K562 (cell line): ENCODE results near the gene ANKRD34A. TPM values are rescaled to one million over a fixed set of nuclear protein-coding genes. Genes with fewer than 3 reads are reported as not detected.

ENCODE experiments used
- ATAC-seq: fragments of 200-7000 bp; cut with Tn5 transposase; 3 replicates; pipeline ENCODE4 v1.9.1; 2020; ENCODE audit warnings: moderate library complexity
- BruUV-seq: library from RNA; stranded (reverse); fragments of 400-500 nt; replicated peaks from 2 replicates; lab custom pipeline; 2021; lab: Mats Ljungman, UMichigan
- CTCF ChIA-PET: fragments of 300-600 bp; formaldehyde crosslinking; extraction: SDS; loops from one replicate; lab custom pipeline; 2021; ENCODE audit warnings: low intra/inter-chr PET ratio; lab: Yijun Ruan, JAX
- POLR2A ChIA-PET: fragments of 300-600, 350-650 bp; sonication (Branson Sonifier 250); formaldehyde crosslinking; extraction: SDS; loops from one replicate; lab custom pipeline; 2021; ENCODE audit warnings: antibody characterized with exemption, inconsistent platforms; lab: Yijun Ruan, JAX
- DNase-seq, 4 experiments: peaks; one replicate each; pipeline versions ENCODE4 v3.0.0 to v3.0.0-alpha.2; 2011 to 2018; ENCODE audit warnings: low spot score in 3 of 4, mixed read lengths in 3 of 4; ENCODE audit errors: extremely low read depth in 1 of 4
- FAIRE-seq: peaks from 2 replicates; lab custom pipeline; 2011; peaks lifted over from hg19 to GRCh38; lab: Jason Lieb, UNC
- H2AFZ ChIP-seq: 2 replicates; pipeline ENCODE4 v1.6.0; 2011; ENCODE audit warnings: low read depth, low read length, control low read depth, inconsistent platforms
- H3K27ac ChIP-seq: fragments of 200-600 bp; 3 replicates; pipeline ENCODE4 v1.8.0; 2011; ENCODE audit warnings: low read depth, mild to moderate bottlenecking, control low read depth, inconsistent platforms, low read length, moderate library complexity, mixed read lengths; ENCODE audit errors: extremely low read depth
- H3K27me3 ChIP-seq, 2 experiments: fragments of 300-600 bp in 1 of 2; 2 replicates in 1 of 2; 3 replicates in 1 of 2; pipeline versions ENCODE4 v1.6.0 to v1.8.0; 2011; ENCODE audit warnings: inconsistent platforms in 2 of 2, low read length in 2 of 2, mild to moderate bottlenecking in 1 of 2, mixed read lengths in 1 of 2, moderate library complexity in 1 of 2; ENCODE audit not compliant: control insufficient read depth in 2 of 2, insufficient read depth in 2 of 2
- H3K36me3 ChIP-seq: fragments of 300-600 bp; 3 replicates; pipeline ENCODE4 v1.8.0; 2011; ENCODE audit warnings: mild to moderate bottlenecking, low read length, inconsistent platforms; ENCODE audit not compliant: control insufficient read depth, insufficient read depth
- H3K4me1 ChIP-seq, 2 experiments: fragments of 200-600 bp in 1 of 2; replicated peaks in 1 of 2; 2 replicates in 1 of 2; 3 replicates in 1 of 2; pipeline versions ENCODE4 v1.5.1 to v1.8.0; 2011; ENCODE audit warnings: inconsistent platforms in 2 of 2, low read length in 2 of 2, mild to moderate bottlenecking in 1 of 2, mixed read lengths in 1 of 2, moderate library complexity in 1 of 2; ENCODE audit not compliant: control insufficient read depth in 2 of 2, insufficient read depth in 2 of 2
- H3K4me2 ChIP-seq: 2 replicates; pipeline ENCODE4 v1.6.1; 2011; ENCODE audit warnings: low read length, control low read depth, inconsistent platforms, mixed read lengths; ENCODE audit not compliant: insufficient read depth
- H3K4me3 ChIP-seq: fragments of 200-600 bp; sonication (generic), shearing (Covaris generic); 2 replicates; pipeline ENCODE4 v1.5.1; 2016; ENCODE audit warnings: control low read depth, inconsistent platforms
- H3K79me2 ChIP-seq: fragments of 200-600 bp; 3 replicates; pipeline ENCODE4 v1.8.0; 2011; ENCODE audit warnings: low read length, inconsistent platforms; ENCODE audit not compliant: control insufficient read depth, insufficient read depth
- H3K9ac ChIP-seq, 2 experiments: 2 replicates each; pipeline versions ENCODE4 v1.6.0 to v1.6.1; 2011; ENCODE audit warnings: low read depth in 2 of 2, low read length in 2 of 2, control low read depth in 1 of 2, inconsistent platforms in 1 of 2, mild to moderate bottlenecking in 1 of 2, mixed read lengths in 1 of 2; ENCODE audit not compliant: insufficient read depth in 1 of 2
- H3K9me1 ChIP-seq: one replicate; pipeline ENCODE4 v1.6.0; 2011; ENCODE audit warnings: inconsistent platforms, mild to moderate bottlenecking, low read length, moderate library complexity; ENCODE audit not compliant: control insufficient read depth, insufficient read depth
- H3K9me3 ChIP-seq: replicated peaks from 2 replicates; pipeline ENCODE4 v1.5.1; 2011; ENCODE audit warnings: low read depth, low read length, inconsistent platforms; ENCODE audit not compliant: control insufficient read depth, insufficient read depth
- H4K20me1 ChIP-seq: replicated peaks from 2 replicates; pipeline ENCODE4 v1.6.1; 2011; ENCODE audit warnings: low read length, inconsistent platforms, mixed read lengths; ENCODE audit not compliant: control insufficient read depth, insufficient read depth
- ARNT ChIP-seq, 2 experiments: fragments of 450-650 bp; IDR thresholded peaks; 2 replicates each; pipeline ENCODE4 v1.6.1; 2016; ENCODE audit warnings: mild to moderate bottlenecking in 1 of 2
- BACH1 ChIP-seq: fragments of 200-800 bp; sonication (Bioruptor generic); IDR thresholded peaks from 2 replicates; pipeline ENCODE4 v1.6.1; 2016; ENCODE audit warnings: missing genetic modification characterization, missing compliant biosample characterization
- CAMTA2 ChIP-seq: fragments of 250-450 bp; sonication (Bioruptor Pico); conservative IDR thresholded peaks from 2 replicates; pipeline ENCODE4 v1.5.1; 2022
- CBFA2T3 ChIP-seq: fragments of 450-650 bp; IDR thresholded peaks from 2 replicates; pipeline ENCODE4 v1.6.1; 2017
- CEBPZ ChIP-seq: fragments of 150-350 bp; IDR thresholded peaks from 2 replicates; pipeline ENCODE4 v1.6.1; 2014; ENCODE audit warnings: low read depth, mild to moderate bottlenecking, low read length, borderline replicate concordance
- CHCHD3 ChIP-seq: fragments of 250-450 bp; sonication (Bioruptor Pico); IDR thresholded peaks from 2 replicates; pipeline ENCODE4 v2.1.2; 2022; ENCODE audit warnings: mild to moderate bottlenecking
- JUNB ChIP-seq: fragments of 450-650 bp; formaldehyde crosslinking; conservative IDR thresholded peaks from 2 replicates; pipeline ENCODE4 v1.4.0; 2020; ENCODE audit warnings: mild to moderate bottlenecking
- OTX1 ChIP-seq: fragments of 450-650 bp; formaldehyde crosslinking; IDR thresholded peaks from 2 replicates; pipeline ENCODE4 v1.4.0; 2022; ENCODE audit warnings: mild to moderate bottlenecking
- PHF20 ChIP-seq: fragments of 450-650 bp; IDR thresholded peaks from 2 replicates; pipeline ENCODE4 v1.6.1; 2018; ENCODE audit not compliant: partially characterized antibody
- RBM25 ChIP-seq: fragments of 200-400 bp; formaldehyde crosslinking; IDR thresholded peaks from 2 replicates; pipeline ENCODE4 v1.6.1; 2018; ENCODE audit warnings: low read length, low read depth, moderate library complexity; ENCODE audit not compliant: severe bottlenecking
- SAFB2 ChIP-seq: fragments of 200-400 bp; formaldehyde crosslinking; IDR thresholded peaks from 2 replicates; pipeline ENCODE4 v1.6.1; 2018; ENCODE audit warnings: borderline replicate concordance, low read length, low read depth, moderate library complexity; ENCODE audit not compliant: severe bottlenecking
- SETDB1 ChIP-seq: IDR thresholded peaks from one replicate; pipeline ENCODE4 v1.6.1; 2012; ENCODE audit warnings: low read length, control low read depth, inconsistent platforms
- STAT5B ChIP-seq: fragments of 250-450 bp; sonication (Bioruptor Pico); IDR thresholded peaks from 2 replicates; pipeline ENCODE4 v1.8.0; 2021; ENCODE audit warnings: mild to moderate bottlenecking, inconsistent platforms
- TRIM24 ChIP-seq, 2 experiments: fragments of 450-650 bp; IDR thresholded peaks; 2 replicates each; pipeline ENCODE4 v1.6.1; 2016
- ZFX ChIP-seq: sonication (generic); formaldehyde crosslinking; IDR thresholded peaks from 2 replicates; pipeline ENCODE4 v1.8.0; 2022; ENCODE audit warnings: mild to moderate bottlenecking, missing genetic modification reagents, moderate library complexity
- ZKSCAN1 ChIP-seq: fragments of 150-350 bp; IDR thresholded peaks from 2 replicates; pipeline ENCODE4 v1.6.1; 2016; ENCODE audit warnings: low read depth, low read length
- ZNF57 ChIP-seq: fragments of 450-650 bp; formaldehyde crosslinking; IDR thresholded peaks from 2 replicates; pipeline ENCODE4 v1.4.0; 2020; ENCODE audit warnings: mild to moderate bottlenecking, moderate library complexity
- ZNF79 ChIP-seq: fragments of 250-450 bp; sonication (Bioruptor Pico); IDR thresholded peaks from 2 replicates; pipeline ENCODE4 v1.4.0; 2020; ENCODE audit warnings: low read depth, mild to moderate bottlenecking, moderate library complexity
- WGBS: fragments of 100-300 bp; shearing (Covaris generic); methylation state at CpG from one replicate; pipeline ENCODE4 v1.1.6; 2016; ENCODE audit warnings: low coverage, mixed read lengths; ENCODE audit not compliant: insufficient coverage; ENCODE audit errors: missing lambda C conversion rate; 5-methylcytosine and 5-hydroxymethylcytosine counted together
- in situ Hi-C: fragments of 300-500 bp; cut with MboI; formaldehyde crosslinking; loops from 4 replicates; pipeline ENCODE4 v1.15.0; 2018; ENCODE audit warnings: inconsistent platforms, mixed read lengths
- intact Hi-C: fragments of 100-400 bp; cut with micrococcal nuclease; formaldehyde crosslinking; loops from 2 replicates; pipeline ENCODE4 v1.14.2; 2022
- polyA plus RNA-seq, 8 experiments: library from polyadenylated mRNA; depleted of rRNA in 4 of 8; stranded (reverse) in 5 of 8; unstranded in 3 of 8; fragments of >200 nt; fragmentation: Nextera tagmentation in 2 of 8; fragmentation: Illumina TruSeq in 1 of 8; extraction: Ambion mirVana in 2 of 8; extraction: Trizol in 1 of 8; gene quantifications; 2 replicates each; pipeline versions ENCODE4 v1.2.1 to v1.2.3, GENCODE V29; 2011 to 2014; ENCODE audit warnings: inconsistent platforms in 1 of 8, missing spikeins in 1 of 8
- total RNA-seq, 7 experiments: library from RNA; depleted of rRNA in 6 of 7; stranded (reverse); fragments of >200 nt in 6 of 7; fragmentation: Illumina TruSeq in 2 of 7; extraction: Trizol in 2 of 7; gene quantifications; 2 replicates each; pipeline versions ENCODE4 v1.2.1 to v1.2.3, GENCODE V29; 2011 to 2021; ENCODE audit warnings: low replicate concordance in 1 of 7
- TF ChIP-seq, protein P1 (sequence below): fragments of 450-650 bp; IDR thresholded peaks from 2 replicates; pipeline ENCODE4 v1.6.1; 2014; ENCODE audit warnings: low read depth, mild to moderate bottlenecking, moderate library complexity, borderline replicate concordance

The ANKRD34A gene
- total and polyA plus RNA-seq, 9 of the 15 experiments (the other 6 are each of a cell fraction or from before 2014, with no cell fraction given) = 0.06 to 1.6 (median 0.43) TPM

DNA sequence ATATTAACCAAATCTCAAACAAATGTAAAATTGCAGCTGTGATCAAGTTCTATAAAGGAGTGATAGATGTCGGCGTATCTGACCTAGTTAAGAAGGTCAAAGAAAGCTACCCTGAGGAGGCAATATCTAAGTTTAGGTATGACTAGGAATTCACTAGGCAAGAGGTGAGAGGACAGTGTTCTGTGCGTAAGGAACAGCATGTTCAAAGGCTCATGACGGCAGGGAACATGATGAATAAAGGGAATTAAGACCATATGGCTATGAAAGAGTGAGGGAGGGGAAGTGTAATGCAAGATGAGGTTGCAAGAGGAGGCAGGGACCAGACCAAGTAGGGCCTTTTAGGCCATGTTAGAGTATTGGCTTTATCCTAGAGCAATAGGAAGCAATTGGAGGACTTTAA is 15.2 kb downstream of the ANKRD34A start:
- POLR2A ChIA-PET = interaction anchor here (0.6 to 1.0 kb wide), 3 partner anchors 9 to 58 kb away, joined by 3 to 7 read pairs (median 4); partner anchors contain the start of genes LIX1L and RBM8A
- 80% methylated on average over 4 of the region's 4 CpGs for WGBS
- no peak overlapping the region for H3K4me3 ChIP-seq
- CTCF ChIA-PET = no interaction called here
- in situ Hi-C loops = no loop called here
- H3K9ac ChIP-seq = no peak overlapping the region
- no peak overlapping the region for H2AFZ ChIP-seq
- peaks cover 8% of the 10 kb centered on the region; the same call in 2 of the 3 replicates for H3K79me2 ChIP-seq
- TF ChIP-seq CEBPZ (no peak), SETDB1 (no peak), CBFA2T3 (no peak), JUNB (CRISPR knock-in tag) (no peak), PHF20 (no peak), STAT5B (CRISPR knock-in tag) (no peak), ZFX (CRISPR knock-in tag) (no peak), ZNF57 (no peak), OTX1 (CRISPR knock-in tag) (no peak), CHCHD3 (no peak), ZKSCAN1 (no peak), SAFB2 (no peak), CAMTA2 (CRISPR knock-in tag) (no peak), TRIM24 (IDR thresholded peaks at IDR 0.05) (no peak), RBM25 (no peak), ZNF79 (CRISPR knock-in tag) (no peak), BACH1 (tag) (no peak), ARNT (IDR thresholded peaks at IDR 0.05) (no peak)
- TF ChIP-seq, protein P1, sequence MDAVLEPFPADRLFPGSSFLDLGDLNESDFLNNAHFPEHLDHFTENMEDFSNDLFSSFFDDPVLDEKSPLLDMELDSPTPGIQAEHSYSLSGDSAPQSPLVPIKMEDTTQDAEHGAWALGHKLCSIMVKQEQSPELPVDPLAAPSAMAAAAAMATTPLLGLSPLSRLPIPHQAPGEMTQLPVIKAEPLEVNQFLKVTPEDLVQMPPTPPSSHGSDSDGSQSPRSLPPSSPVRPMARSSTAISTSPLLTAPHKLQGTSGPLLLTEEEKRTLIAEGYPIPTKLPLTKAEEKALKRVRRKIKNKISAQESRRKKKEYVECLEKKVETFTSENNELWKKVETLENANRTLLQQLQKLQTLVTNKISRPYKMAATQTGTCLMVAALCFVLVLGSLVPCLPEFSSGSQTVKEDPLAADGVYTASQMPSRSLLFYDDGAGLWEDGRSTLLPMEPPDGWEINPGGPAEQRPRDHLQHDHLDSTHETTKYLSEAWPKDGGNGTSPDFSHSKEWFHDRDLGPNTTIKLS = no peak
- H3K27ac ChIP-seq = no peak overlapping the region
- FAIRE-seq (no peak), DNase-seq (no peak), ATAC-seq (no peak)
- no peaks in the 10 kb centered on the region for H3K27me3 ChIP-seq
- no peaks in the 10 kb centered on the region for H4K20me1 ChIP-seq
- no peaks in the 10 kb centered on the region for H3K9me1 ChIP-seq
- H3K36me3 ChIP-seq = peaks cover 12% of the 10 kb centered on the region; the same call in 1 of the 3 replicates
- no TSS peak for BruUV-seq
- intact Hi-C loops = no loop called here
- peaks cover 0 to 3% of the 10 kb centered on the region in 2 experiments; a peak in 3 of 5 replicates for H3K4me1 ChIP-seq
- H3K4me2 ChIP-seq = no peak overlapping the region
- no peaks in the 10 kb centered on the region for H3K9me3 ChIP-seq
